Skeletal muscle tissue (tissue), 5 donors: ENCODE measurements around the gene DYNLRB1. TPM values are rescaled to one million over a fixed set of nuclear protein-coding genes. Genes with fewer than 3 reads are reported as not detected.
A peak's percentile ranks its signal among the peaks of the same experiment; 100 is the strongest.

Experiments
- H3K27ac ChIP-seq: one replicate; pipeline ENCODE4 v1.7.0; 2013; ENCODE audit warnings: mild to moderate bottlenecking, low read depth, low read length, inconsistent platforms
- H3K27me3 ChIP-seq, 3 donors: one replicate each; pipeline ENCODE4 v1.7.0; 2013; ENCODE audit warnings: low read length in 3 of 3; ENCODE audit not compliant: control insufficient read depth in 3 of 3, insufficient read depth in 3 of 3
- H3K36me3 ChIP-seq, 3 donors: one replicate each; pipeline ENCODE4 v1.7.0; 2013; ENCODE audit warnings: low read length in 3 of 3; ENCODE audit not compliant: control insufficient read depth in 3 of 3, insufficient read depth in 3 of 3
- H3K4me1 ChIP-seq, 3 donors: one replicate each; pipeline ENCODE4 v1.7.0; 2013; ENCODE audit warnings: low read length in 3 of 3, mild to moderate bottlenecking in 3 of 3; ENCODE audit not compliant: control insufficient read depth in 3 of 3, insufficient read depth in 3 of 3
- H3K4me3 ChIP-seq, 3 donors: one replicate each; pipeline ENCODE4 v1.7.0; 2013; ENCODE audit warnings: low read length in 3 of 3
- H3K9ac ChIP-seq, 3 donors: one replicate each; pipeline ENCODE4 v1.7.0; 2013; ENCODE audit warnings: low read length in 3 of 3, mild to moderate bottlenecking in 3 of 3, moderate library complexity in 2 of 3, low read depth in 1 of 3
- H3K9me3 ChIP-seq, 3 donors: one replicate each; pipeline ENCODE4 v1.7.0; 2013; ENCODE audit warnings: low read length in 3 of 3; ENCODE audit not compliant: control insufficient read depth in 3 of 3
- small RNA-seq: library from RNA; depleted of rRNA; stranded (forward); fragments of <200 nt; gene quantifications from one replicate; pipeline ENCODE3, GENCODE V24; 2014
- total RNA-seq: library from RNA; depleted of rRNA; stranded (reverse); fragments of >200 nt; gene quantifications from one replicate; pipeline ENCODE4 v1.2.3, GENCODE V29; 2014
- donor health status: Osteomylitis.

DYNLRB1 gene
- total RNA-seq, 1 donor from 2014 or later = 28.7 TPM

DNA sequence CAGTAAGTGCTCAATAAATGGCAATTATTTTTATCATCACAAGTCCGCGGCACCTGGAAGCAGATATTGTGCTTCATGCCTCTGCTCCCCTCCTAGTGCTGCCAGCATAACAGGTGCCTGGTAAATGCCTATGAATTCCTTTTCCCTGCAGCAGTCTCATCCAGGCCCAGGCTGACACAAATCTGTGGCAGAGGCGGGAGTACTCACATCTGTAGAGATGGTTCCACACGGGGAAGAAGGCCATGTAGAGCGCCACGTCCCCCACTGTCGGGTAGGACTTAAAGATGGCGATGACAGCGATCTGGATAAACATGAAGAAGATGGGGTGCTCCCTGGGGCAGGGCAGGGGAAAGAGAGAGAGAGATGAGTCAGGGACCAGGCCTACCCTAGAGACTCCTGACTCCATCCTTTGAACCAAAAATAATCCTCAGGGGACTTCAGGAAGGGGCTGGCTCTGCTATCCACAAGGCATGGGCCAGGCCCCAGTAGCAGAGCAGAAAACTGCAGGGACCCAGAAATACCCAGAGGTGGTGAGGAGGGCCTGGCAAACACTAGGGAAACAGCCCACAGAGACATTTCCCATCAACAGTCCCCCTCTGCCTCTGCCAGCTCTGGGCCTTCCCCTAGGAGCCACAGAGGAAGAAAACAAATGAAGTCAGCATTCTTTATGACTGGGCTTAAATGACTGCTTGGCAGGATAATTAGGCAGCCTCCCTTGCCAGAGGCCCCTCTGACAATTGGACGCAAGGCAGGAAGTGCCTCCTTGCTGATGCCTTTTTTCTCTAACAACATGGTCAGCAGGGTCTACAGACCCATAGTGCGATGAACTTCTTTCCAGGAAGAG, 65.3 kb downstream of the DYNLRB1 start:
- Histone ChIP-seq H3K4me3 (no peak overlapping the region), H3K27ac (peak overlapping the region; percentile 58), H3K36me3 (peaks cover 14 to 35% (median 15%) of the 10 kb centered on the region in 3 donors), H3K9me3 (no peaks in the 10 kb centered on the region), H3K27me3 (no peaks in the 10 kb centered on the region), H3K9ac (no peak overlapping the region), H3K4me1 (peaks cover 31 to 47% (median 42%) of the 10 kb centered on the region in 3 donors)

DNA sequence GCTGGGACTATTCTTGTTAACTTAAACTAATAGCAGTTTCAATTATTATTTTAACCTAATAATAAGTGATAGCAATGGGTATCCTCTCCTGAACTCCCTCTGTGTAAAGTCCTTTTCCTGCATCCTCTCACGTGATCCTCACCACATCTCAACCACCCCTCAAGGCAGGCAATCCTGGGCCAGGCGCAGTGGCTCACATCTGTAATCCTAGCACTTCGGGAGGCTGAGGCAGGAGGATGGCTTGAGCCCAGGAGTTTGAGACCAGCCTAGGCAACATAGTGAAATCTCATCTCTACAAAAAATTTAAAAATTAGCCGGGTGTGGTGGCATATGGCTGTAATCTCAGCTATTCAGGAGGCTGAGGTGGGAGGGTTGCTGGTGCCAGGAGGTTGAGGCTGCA, 66.0 kb downstream of the DYNLRB1 start:
- H3K9me3 ChIP-seq = no peaks in the 10 kb centered on the region
- no peak overlapping the region for H3K27ac ChIP-seq
- no peak overlapping the region for H3K4me3 ChIP-seq
- peaks cover 31 to 47% (median 42%) of the 10 kb centered on the region in 3 donors for H3K4me1 ChIP-seq
- H3K9ac ChIP-seq = no peak overlapping the region
- H3K27me3 ChIP-seq = no peaks in the 10 kb centered on the region
- peaks cover 14 to 38% (median 15%) of the 10 kb centered on the region in 3 donors for H3K36me3 ChIP-seq

DNA sequence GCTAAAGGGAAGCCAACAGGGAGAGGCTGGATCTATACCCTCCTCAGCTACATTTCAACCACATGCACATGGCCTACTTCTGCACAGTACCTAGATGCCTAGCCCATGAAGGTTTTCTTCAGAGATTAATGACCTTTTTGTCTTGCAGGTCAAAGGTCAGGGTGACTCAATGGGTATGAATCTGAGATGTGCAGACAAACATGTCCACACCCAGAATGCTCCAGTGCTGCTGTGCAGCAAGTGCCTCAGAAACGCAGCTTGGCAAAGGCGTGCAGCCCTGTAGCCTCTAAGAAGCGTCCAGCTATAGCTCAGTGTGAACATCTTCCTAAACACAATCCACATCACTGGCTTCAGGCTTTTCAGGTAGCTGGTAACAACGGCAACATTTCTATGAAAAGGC, 66.7 kb downstream of the DYNLRB1 start:
- Histone ChIP-seq H3K9me3 (no peaks in the 10 kb centered on the region), H3K27me3 (no peaks in the 10 kb centered on the region), H3K4me1 (peaks cover 29 to 43% (median 41%) of the 10 kb centered on the region in 3 donors), H3K27ac (no peak overlapping the region), H3K36me3 (peaks cover 14 to 38% (median 15%) of the 10 kb centered on the region in 3 donors), H3K4me3 (no peak overlapping the region), H3K9ac (peak overlapping the region in 1 of 3 donors; percentile 17)

DNA sequence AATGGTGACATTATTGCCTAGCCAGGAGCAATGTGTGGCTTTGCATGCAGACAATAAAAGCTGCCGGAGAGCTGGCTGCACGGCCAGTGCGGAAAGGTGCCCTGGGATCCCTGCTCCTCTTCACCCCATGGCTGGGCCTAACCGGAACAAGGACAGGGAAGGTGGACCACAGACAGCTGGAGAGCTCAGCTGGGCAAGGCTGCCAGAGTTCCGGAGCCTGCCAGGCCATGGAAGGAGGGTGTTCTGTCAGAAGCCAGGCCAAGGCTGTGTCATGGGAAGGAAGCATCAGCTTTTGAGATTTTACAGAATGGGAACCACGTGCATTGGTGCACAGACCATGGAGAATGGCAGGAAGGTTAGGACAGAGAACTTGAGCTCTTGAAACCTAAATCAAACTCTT, 67.3 kb downstream of the DYNLRB1 start:
- Histone ChIP-seq H3K4me3 (no peak overlapping the region), H3K9me3 (no peaks in the 10 kb centered on the region), H3K27me3 (no peaks in the 10 kb centered on the region), H3K36me3 (peaks cover 14 to 38% (median 15%) of the 10 kb centered on the region in 3 donors), H3K27ac (no peak overlapping the region), H3K4me1 (peaks cover 23 to 36% (median 34%) of the 10 kb centered on the region in 3 donors), H3K9ac (peak overlapping the region in 2 of 3 donors; percentile 17 to 27)

DNA sequence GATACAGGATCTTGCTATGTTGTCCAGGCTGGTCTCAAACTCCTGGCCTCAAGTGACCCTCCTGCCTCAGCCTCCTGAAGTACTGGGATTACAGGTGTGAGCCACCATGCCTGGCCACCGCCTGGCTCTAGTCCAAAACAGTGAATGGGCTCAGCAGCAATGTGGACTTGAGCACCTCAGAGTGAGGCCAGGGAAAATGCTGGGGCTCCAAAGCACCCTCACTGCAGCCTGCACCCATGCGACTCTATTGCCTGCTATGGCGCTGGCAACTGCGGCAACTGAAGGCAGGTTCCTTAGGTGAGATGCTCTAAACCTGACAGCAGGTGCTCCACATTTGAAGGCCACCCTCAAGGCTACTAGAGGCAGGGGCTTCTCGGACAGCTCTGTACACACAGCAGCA, 68.8 kb downstream of the DYNLRB1 start:
- no peaks in the 10 kb centered on the region for H3K27me3 ChIP-seq
- no peaks in the 10 kb centered on the region for H3K9me3 ChIP-seq
- H3K27ac ChIP-seq = no peak overlapping the region
- H3K36me3 ChIP-seq = peaks cover 13 to 38% (median 15%) of the 10 kb centered on the region in 3 donors
- H3K4me3 ChIP-seq = no peak overlapping the region
- H3K9ac ChIP-seq = no peak overlapping the region
- peaks cover 13 to 26% (median 22%) of the 10 kb centered on the region in 3 donors for H3K4me1 ChIP-seq

GRCh38 chr20:34586488-34587163, 70.4 kb downstream of the DYNLRB1 start:
- no peaks in the 10 kb centered on the region for H3K9me3 ChIP-seq
- peaks cover 8 to 25% (median 9%) of the 10 kb centered on the region in 3 donors for H3K36me3 ChIP-seq
- H3K27me3 ChIP-seq = no peaks in the 10 kb centered on the region
- H3K27ac ChIP-seq = no peak overlapping the region
- H3K4me1 ChIP-seq = peaks cover 10 to 22% (median 15%) of the 10 kb centered on the region in 3 donors
- no peak overlapping the region for H3K4me3 ChIP-seq
- H3K9ac ChIP-seq = no peak overlapping the region

Small RNA genes lying within 50 kb of the gene (small RNA-seq; reads per million reads assigned to genes)
- gene RF00019 = not detected

Other genes starting within 250 kb of the DYNLRB1 start
- 129 TPM for gene AHCY, start 213.1 kb upstream of the DYNLRB1 start, total RNA-seq
- gene ITCH, start 153.1 kb upstream of the DYNLRB1 start, total RNA-seq = 69.4 TPM
- gene MAP1LC3A, start 42.3 kb downstream of the DYNLRB1 start, total RNA-seq = 11.0 TPM
- gene PIGU, start 160.7 kb downstream of the DYNLRB1 start, total RNA-seq = 11.0 TPM
- gene TP53INP2, start 187.9 kb downstream of the DYNLRB1 start, total RNA-seq = 1.0 TPM